HG03460 (cell line): Measurements from ENCODE around the gene ARHGEF19.

Source experiments
- ATAC-seq: cut with Tn5 transposase; IDR thresholded peaks from one replicate; pipeline ENCODE4 v1.9.1; 2021; ENCODE audit not compliant: unreplicated experiment

The ARHGEF19 gene

DNA sequence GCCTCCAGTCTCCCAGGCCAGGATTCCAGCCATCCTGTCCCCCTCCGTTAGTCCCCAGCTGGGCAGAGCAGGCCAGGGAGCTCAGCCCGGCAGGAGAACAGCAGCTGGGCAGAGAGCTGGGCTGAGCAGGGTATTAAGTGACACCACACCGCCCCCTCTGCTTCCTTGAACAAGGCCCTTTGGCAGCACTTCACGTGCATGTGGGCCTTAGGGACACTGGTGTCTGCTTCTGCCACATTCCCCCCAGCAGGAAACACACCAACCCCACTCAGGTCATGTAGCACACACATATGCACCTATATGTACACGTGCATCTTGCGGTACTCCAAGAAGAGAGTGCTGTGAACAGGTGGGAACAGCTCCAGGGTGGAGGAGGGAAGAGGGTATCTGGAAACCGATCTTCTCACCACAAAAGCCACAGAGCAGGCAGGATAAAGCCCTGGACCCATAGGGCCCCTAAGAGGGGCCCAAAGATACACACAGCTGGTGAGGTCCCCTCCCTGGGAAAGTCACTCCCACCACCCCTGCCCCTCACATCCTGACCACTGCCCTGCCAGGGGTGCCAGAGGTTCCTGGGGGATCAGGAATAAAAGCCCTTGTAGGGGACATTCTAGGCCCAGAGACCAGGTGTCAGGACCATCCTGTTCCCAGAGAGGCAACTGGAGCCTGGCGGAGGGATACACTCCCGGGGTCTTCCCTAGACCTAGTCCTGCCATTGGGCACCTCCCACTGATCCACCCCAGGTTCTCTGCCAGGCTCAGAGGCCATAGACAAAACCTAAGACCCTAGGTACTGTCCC, 61.1 kb downstream of the ARHGEF19 start:
- ATAC-seq, result no peak

DNA sequence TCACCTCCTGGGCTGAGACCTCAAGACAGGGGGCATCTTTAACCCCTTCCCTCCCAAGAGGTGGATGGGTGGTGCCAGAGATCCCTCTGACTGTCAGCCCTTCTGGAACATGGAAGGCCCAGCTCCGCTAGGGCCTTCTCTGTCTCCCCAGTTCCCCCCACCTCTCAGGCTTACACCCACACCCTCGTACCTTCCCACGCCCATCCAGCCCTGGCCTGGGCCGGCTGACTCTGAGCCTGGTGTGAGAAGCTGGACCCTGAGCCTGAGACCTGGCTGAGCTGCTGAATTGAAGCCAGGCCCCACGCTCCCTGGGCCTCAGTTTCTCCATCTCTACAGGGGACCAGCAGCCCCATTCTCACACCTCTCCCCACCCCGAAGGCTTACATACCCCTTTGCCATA, 61.9 kb downstream of the ARHGEF19 start:
- ATAC-seq, result no peak

DNA sequence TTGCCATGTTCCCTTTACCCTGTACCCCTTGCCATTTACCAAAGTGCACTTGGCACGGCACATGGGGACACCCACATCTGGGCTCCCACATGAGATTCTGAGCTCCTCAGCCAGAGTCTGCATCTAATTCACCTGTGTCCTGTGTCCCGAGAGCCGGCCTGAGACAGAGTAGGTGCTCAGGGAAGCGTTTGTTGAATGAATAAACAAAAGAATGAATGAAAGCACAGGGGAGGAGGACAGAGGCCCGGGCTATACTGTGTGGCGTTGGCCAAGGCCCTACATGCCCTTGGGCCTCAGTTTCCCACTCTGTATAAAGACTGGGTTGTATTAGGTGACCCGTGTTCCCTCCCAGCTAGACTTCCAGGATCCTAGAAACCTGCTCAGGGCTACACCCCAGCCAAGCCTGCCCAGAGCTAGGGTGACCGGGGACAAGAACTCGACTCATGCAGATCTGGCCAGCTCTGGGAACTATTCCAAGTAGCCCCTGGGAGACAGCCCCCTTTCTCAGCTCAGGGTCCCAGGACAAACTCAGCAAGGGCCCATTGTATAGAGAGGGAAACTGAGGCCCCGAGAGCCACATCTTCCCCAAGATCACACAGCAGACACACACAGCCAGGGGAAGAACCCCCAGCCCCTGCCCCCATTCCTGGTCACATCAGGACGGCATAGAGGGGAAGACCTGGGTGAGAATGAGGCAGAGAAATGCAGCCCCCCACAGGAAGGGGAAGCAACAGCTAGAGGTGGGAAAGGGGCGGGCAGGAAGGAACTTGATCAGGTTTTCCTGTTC, 62.6 kb downstream of the ARHGEF19 start:
- ATAC-seq, result no peak

DNA sequence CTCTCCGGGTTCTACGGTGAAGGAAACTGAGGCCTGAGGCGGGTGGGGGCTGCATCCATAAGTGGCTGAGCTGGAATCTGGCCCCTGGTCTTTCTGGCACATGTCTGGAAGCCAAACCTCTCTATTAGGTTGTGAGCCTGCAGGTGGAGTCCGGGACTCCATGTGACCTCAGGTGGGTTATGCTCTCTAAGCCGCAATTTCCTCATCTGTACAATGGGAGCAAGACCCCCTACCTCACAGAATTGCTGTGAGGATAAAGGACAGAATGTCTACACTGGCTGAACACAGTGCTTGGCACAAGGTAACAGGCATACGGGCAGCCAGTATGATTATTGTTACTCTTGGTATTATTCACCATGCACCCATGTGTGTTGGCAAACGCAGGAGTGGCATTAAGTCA, 63.3 kb downstream of the ARHGEF19 start:
- no peak for ATAC-seq

DNA sequence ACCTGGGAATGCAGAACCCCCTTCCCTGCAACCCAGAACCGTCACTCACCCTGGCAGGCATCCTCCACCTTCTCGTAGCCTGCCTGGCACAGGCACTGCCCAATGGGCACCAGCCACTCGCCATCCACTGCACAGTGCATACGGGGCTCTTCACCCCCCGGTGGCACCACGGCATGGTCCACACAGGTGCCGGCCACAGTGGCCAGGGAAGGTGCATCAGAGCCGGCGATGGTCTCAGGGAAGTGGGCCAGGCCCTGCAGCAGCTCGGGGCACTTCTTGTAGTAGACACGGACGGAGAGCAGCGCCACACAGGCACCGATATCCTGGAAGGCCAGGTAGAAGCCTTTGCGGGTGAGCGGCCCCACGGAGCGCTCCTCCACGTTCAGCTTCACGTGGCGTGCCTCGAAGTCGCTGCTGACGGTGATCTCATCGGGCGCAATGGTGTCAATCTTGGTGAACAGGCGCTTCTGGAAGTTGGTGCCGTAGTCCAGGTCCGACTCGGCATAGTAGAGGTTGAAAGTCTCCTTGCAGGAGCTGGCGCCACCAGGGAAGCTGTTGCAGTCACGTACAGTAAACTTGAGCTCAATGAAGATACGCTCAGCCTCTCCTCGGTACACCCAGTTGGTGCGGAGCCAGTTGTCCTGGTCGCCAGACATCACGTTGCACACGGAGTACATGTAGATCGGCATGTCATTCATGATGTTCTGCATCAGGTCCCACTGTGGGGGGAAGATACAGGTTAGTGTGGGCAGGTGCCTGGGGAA, 63.9 kb downstream of the ARHGEF19 start:
- no peak for ATAC-seq
